Measurements from ENCODE around the gene REC8. TPM values are rescaled to one million over a fixed set of nuclear protein-coding genes. Genes with fewer than 3 reads are reported as not detected.

The REC8 gene
- total RNA-seq, 4 donors from 2014 or later: 6.5 to 25.5 (median 16.3) TPM

GRCh38 chr14:24139272-24139934 lies 32.5 kb upstream of the REC8 start:
- Histone ChIP-seq H3K36me3 (peaks cover 0 to 30% (median 14%) of the 10 kb centered on the region in 3 donors), H3K4me3 (no peak overlapping the region), H3K4me1 (peaks cover 0 to 75% (median 32%) of the 10 kb centered on the region in 4 donors), H3K27me3 (no peaks in the 10 kb centered on the region), H3K27ac (peak overlapping the region in 3 of 4 donors; percentile 89 to 97 (median 91)), H3K9me3 (no peaks in the 10 kb centered on the region)
- TF ChIP-seq, protein P1, sequence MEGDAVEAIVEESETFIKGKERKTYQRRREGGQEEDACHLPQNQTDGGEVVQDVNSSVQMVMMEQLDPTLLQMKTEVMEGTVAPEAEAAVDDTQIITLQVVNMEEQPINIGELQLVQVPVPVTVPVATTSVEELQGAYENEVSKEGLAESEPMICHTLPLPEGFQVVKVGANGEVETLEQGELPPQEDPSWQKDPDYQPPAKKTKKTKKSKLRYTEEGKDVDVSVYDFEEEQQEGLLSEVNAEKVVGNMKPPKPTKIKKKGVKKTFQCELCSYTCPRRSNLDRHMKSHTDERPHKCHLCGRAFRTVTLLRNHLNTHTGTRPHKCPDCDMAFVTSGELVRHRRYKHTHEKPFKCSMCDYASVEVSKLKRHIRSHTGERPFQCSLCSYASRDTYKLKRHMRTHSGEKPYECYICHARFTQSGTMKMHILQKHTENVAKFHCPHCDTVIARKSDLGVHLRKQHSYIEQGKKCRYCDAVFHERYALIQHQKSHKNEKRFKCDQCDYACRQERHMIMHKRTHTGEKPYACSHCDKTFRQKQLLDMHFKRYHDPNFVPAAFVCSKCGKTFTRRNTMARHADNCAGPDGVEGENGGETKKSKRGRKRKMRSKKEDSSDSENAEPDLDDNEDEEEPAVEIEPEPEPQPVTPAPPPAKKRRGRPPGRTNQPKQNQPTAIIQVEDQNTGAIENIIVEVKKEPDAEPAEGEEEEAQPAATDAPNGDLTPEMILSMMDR (IDR thresholded peaks at IDR 0.05): no peak
- TF ChIP-seq POLR2A (IDR thresholded peaks at IDR 0.05) (no peak), EP300 (IDR thresholded peaks at IDR 0.05) (no peak)
- 82 to 83% methylated on average over 9 of the region's 9 CpGs for WGBS, 2 donors
- DNase-seq (ENCODE audit: low spot score in 2 of 2): no peak

DNA sequence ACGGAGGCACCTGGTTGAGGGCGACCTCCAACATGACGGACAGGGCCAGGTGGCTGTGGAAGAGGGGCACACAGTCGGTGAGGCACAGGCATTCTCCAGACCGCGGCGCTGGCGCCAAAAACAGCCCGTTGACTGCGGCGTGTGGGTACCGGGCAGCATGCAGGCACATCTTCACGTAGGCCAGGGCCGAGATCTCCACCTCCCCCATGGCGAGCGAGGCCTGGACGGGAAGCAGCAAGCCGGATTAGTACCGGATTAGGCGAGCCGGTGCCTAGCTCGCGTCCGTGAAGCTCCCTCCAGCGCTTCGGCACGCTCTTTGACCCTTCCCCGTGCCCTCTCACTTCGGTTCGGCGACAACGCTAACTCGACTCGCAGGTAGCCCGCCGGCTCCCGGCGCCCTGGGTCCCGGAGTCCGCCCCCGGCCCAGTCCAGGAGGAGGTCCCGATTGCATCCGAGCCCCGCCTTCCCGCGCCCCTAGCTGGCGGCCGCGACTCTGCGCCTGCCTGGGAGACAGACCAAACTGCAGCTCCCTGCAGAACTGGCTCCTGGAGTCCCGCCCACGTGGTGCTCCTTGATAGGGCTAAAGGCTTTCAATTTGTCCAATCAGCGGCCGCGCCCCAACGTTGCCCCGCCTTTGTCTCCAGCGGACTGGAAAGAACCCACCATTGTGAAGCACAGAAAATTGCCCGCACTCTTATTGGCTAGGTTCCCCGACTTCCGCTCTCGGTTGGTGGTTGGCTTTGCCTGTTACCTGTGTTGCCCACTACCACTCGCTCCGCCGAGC lies 30.6 kb upstream of the REC8 start, which contains the start of gene EMC9:
Gene EMC9, minus strand, starts transcription at position 495 of the 784 bp plus-strand sequence. Its CDS starts 287 bp downstream, at position 208.
- peak; percentile 100 for DNase-seq (ENCODE audit: low spot score in 2 of 2)
- no peaks in the 10 kb centered on the region for H3K9me3 ChIP-seq
- H3K4me1 ChIP-seq: peaks cover 4 to 86% (median 43%) of the 10 kb centered on the region in 4 donors
- H3K36me3 ChIP-seq: peaks cover 0 to 30% (median 14%) of the 10 kb centered on the region in 3 donors
- H3K4me3 ChIP-seq: peak within 1 kb of the TSS; percentile 77 to 90 (median 84)
- peak within 1 kb of the TSS; percentile 82 to 97 (median 90) for H3K27ac ChIP-seq
- peak; percentile 78 to 87 for TF ChIP-seq POLR2A (IDR thresholded peaks at IDR 0.05)
- peak; percentile 91 to 92 for TF ChIP-seq EP300 (IDR thresholded peaks at IDR 0.05)
- TF ChIP-seq, protein P1 (IDR thresholded peaks at IDR 0.05): peak; percentile 37 to 91 (median 72)
- no peaks in the 10 kb centered on the region for H3K27me3 ChIP-seq
- 0% methylated on average over 30 to 38 of the region's 65 CpGs for WGBS, 2 donors

DNA sequence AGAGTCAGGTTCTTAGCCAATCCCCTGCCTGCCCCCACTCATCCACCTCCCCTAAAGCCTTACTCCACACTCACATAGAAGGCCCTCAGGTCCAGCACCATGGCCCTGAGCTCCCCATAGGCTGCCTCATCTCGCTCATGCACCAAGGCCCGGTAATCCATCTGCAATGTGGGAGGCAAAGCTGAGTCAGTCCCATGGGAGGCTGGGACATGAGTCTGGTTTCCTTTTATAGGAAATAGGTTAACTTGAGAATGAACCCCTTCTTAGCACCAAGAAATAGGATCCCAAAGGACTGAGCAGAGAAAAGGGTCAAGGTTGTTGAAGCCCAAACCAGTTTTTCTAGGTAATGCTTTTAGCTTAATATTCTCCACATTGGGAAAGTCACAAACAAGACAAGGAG lies 28.4 kb upstream of the REC8 start:
- peaks cover 4 to 74% (median 35%) of the 10 kb centered on the region in 4 donors for H3K4me1 ChIP-seq
- peaks cover 0 to 20% (median 6%) of the 10 kb centered on the region in 3 donors for H3K36me3 ChIP-seq
- TF ChIP-seq, protein P1 (IDR thresholded peaks at IDR 0.05): no peak
- TF ChIP-seq EP300 (IDR thresholded peaks at IDR 0.05) (no peak), POLR2A (IDR thresholded peaks at IDR 0.05) (no peak)
- H3K27me3 ChIP-seq: no peaks in the 10 kb centered on the region
- 76 to 83% methylated on average over 2 of the region's 2 CpGs for WGBS, 2 donors
- DNase-seq (ENCODE audit: low spot score in 2 of 2): no peak
- no peaks in the 10 kb centered on the region for H3K9me3 ChIP-seq
- peak overlapping the region in 1 of 4 donors; percentile 29 for H3K27ac ChIP-seq
- H3K4me3 ChIP-seq: no peak overlapping the region

GRCh38 chr14:24144451-24144850 lies 27.4 kb upstream of the REC8 start:
- TF ChIP-seq POLR2A (IDR thresholded peaks at IDR 0.05) (no peak), EP300 (IDR thresholded peaks at IDR 0.05) (no peak)
- TF ChIP-seq, protein P1 (IDR thresholded peaks at IDR 0.05): no peak
- Histone ChIP-seq H3K36me3 (peaks cover 0 to 20% (median 0%) of the 10 kb centered on the region in 3 donors), H3K27me3 (no peaks in the 10 kb centered on the region), H3K9me3 (no peaks in the 10 kb centered on the region), H3K4me3 (no peak overlapping the region), H3K27ac (peak overlapping the region in 2 of 4 donors; percentile 85 to 97), H3K4me1 (peaks cover 4 to 74% (median 29%) of the 10 kb centered on the region in 4 donors)
- no peak for DNase-seq (ENCODE audit: low spot score in 2 of 2)
- 85 to 96% methylated on average over 1 of the region's 1 CpG for WGBS, 2 donors

All from tibial nerve (tissue), 4 donors.